ENCODE measurements around the gene NUP214.

GRCh38 chr9:131254626-131255025, 129.2 kb downstream of the NUP214 start:
- TF ChIP-seq CTCF (IDR thresholded peaks at IDR 0.05) = no peak
- no peak for TF ChIP-seq POLR2A (IDR thresholded peaks at IDR 0.05)
- no peak for TF ChIP-seq EP300 (IDR thresholded peaks at IDR 0.05)

Data from gastroesophageal sphincter (tissue), 3 donors.